Caco-2 (cell line): Measurements from ENCODE around the gene UNKL. TPM values are rescaled to one million over a fixed set of nuclear protein-coding genes. Genes with fewer than 3 reads are reported as not detected.

Experiments used
- BruUV-seq: library from RNA; stranded (reverse); fragments of 400-500 nt; replicated peaks from 2 replicates; lab custom pipeline; 2021; lab: Mats Ljungman, UMichigan
- CTCF ChIA-PET: fragments of 300-600 bp; sonication (Branson Sonifier 250); formaldehyde crosslinking; loops from one replicate; lab custom pipeline; 2022; ENCODE audit warnings: antibody characterized with exemption; lab: Charles Lee
- POLR2A ChIA-PET: fragments of 300-600 bp; sonication (Branson Sonifier 250); formaldehyde crosslinking; loops from one replicate; lab custom pipeline; 2022; ENCODE audit warnings: antibody characterized with exemption; lab: Charles Lee
- DNase-seq, 2 experiments: peaks; one replicate each; pipeline versions ENCODE4 v3.0.0 to v3.0.0-alpha.2; 2020 to 2022
- H3K27me3 ChIP-seq: replicated peaks from 2 replicates; pipeline ENCODE4 v1.6.0; 2011; ENCODE audit warnings: low read length; ENCODE audit not compliant: control insufficient read depth, insufficient read depth
- H3K36me3 ChIP-seq: 2 replicates; pipeline ENCODE4 v1.5.1; 2011; ENCODE audit warnings: low read length; ENCODE audit not compliant: control insufficient read depth, insufficient read depth
- H3K4me1 ChIP-seq: fragments of 250-450 bp; sonication (Bioruptor Pico); 2 replicates; pipeline ENCODE4 v1.5.1; 2020; ENCODE audit warnings: mild to moderate bottlenecking
- H3K4me3 ChIP-seq: 2 replicates; pipeline ENCODE4 v1.5.1; 2011; ENCODE audit warnings: low read depth, mild to moderate bottlenecking, control low read depth, low read length
- H3K9me3 ChIP-seq: fragments of 250-450 bp; sonication (Bioruptor Pico); 2 replicates; pipeline ENCODE4 v1.5.1; 2020; ENCODE audit warnings: mild to moderate bottlenecking, moderate library complexity
- H3K27ac Mint-ChIP-seq: one replicate; pipeline ENCODE4 v1.8.0; 2022; ENCODE audit warnings: mixed read lengths; ENCODE audit not compliant: unreplicated experiment
- H3K27me3 Mint-ChIP-seq: one replicate; pipeline ENCODE4 v1.8.0; 2022; ENCODE audit warnings: mixed read lengths; ENCODE audit not compliant: insufficient read depth, unreplicated experiment
- H3K36me3 Mint-ChIP-seq: one replicate; pipeline ENCODE4 v1.8.0; 2022; ENCODE audit warnings: mild to moderate bottlenecking, mixed read lengths; ENCODE audit not compliant: insufficient read depth, unreplicated experiment
- H3K4me1 Mint-ChIP-seq: one replicate; pipeline ENCODE4 v1.8.0; 2022; ENCODE audit warnings: low read depth, mixed read lengths; ENCODE audit not compliant: unreplicated experiment
- H3K4me3 Mint-ChIP-seq: one replicate; pipeline ENCODE4 v1.8.0; 2022; ENCODE audit warnings: mild to moderate bottlenecking, moderate library complexity, mixed read lengths; ENCODE audit not compliant: unreplicated experiment
- H3K9me3 Mint-ChIP-seq: one replicate; pipeline ENCODE4 v1.8.0; 2022; ENCODE audit warnings: mixed read lengths; ENCODE audit not compliant: unreplicated experiment
- intact Hi-C: fragments of 100-400 bp; cut with micrococcal nuclease; formaldehyde crosslinking; loops from one replicate; pipeline ENCODE4 v1.10.0; 2022; ENCODE audit not compliant: unreplicated experiment
- total RNA-seq: library from RNA; stranded (reverse); gene quantifications from 2 replicates; pipeline ENCODE4 v1.2.3, GENCODE V29; 2022
- TF ChIP-seq, protein P1 (sequence below), 2 experiments: fragments of 200-600 bp in 1 of 2; IDR thresholded peaks; 1 replicate in 1 of 2; 2 replicates in 1 of 2; pipeline versions ENCODE4 v1.5.1 to v1.8.0; 2011 to 2022; ENCODE audit warnings: antibody characterized with exemption in 1 of 2, control low read depth in 1 of 2, inconsistent platforms in 1 of 2, low read depth in 1 of 2, low read length in 1 of 2, mild to moderate bottlenecking in 1 of 2, moderate library complexity in 1 of 2; ENCODE audit not compliant: insufficient read depth in 1 of 2, severe bottlenecking in 1 of 2, unreplicated experiment in 1 of 2

Gene UNKL
- total RNA-seq, 1 experiment from 2014 or later: 31.2 TPM

DNA sequence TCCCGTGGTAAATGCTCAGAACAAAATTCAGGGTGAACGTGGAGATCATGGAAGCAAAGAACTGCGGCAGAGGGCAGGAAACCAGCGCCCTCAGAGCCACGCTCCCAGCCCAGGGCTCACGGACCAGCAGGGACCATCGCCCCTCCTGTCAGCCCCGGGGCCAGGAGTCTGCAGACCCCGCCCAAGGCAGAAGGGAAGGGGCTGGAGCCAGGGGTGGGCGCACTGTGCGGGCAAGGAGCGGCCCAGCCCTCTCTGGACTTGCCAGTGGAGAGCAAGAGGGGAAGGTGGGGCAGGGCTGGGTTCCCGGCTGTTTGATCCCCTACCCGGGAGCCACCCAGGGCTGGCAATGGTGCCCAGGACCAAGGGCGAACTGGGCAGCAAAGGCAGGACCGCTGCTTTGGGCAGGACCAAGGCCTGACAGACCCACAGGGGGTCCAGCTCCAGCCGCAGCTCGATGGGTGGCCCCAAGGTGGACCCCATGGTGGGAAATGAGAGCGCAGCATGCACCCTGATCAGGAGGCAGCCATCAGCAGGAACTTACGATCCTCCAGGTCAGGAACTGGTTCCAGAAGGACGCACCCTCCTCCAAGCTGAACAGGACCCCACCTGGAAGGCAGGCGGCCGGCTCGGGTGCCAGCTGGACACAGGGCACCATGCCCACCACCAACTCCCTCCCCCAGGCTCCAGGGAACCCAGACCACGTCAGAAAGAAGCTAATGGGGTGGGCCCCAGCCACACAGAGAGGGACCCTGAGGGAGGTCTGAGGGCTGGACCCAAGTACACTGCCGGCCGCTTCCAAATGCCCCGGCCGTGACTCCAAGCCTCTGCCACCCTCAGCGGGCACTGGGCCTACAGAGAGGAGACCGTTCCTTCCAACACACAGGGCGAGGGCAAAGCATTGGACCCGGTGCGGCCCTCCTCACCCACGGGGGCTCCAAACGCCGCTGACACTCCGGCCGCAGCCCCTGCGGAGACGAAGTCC is 41.0 kb upstream of the UNKL start:
- Histone ChIP-seq H3K4me1 (no peaks in the 10 kb centered on the region), H3K4me3 (no peak overlapping the region), H3K27me3 (no peaks in the 10 kb centered on the region), H3K9me3 (no peaks in the 10 kb centered on the region), H3K36me3 (peaks cover 1% of the 10 kb centered on the region; the same call in 1 of the 2 replicates)
- DNase-seq: no peak
- Mint-ChIP-seq H3K27ac (no peak overlapping the region), H3K36me3 (peaks cover 7% of the 10 kb centered on the region), H3K4me1 (no peaks in the 10 kb centered on the region), H3K9me3 (no peaks in the 10 kb centered on the region), H3K4me3 (no peak overlapping the region), H3K27me3 (no peaks in the 10 kb centered on the region)
- CTCF ChIA-PET: no interaction called here
- BruUV-seq: no TSS peak
- intact Hi-C loops: no loop called here
- TF ChIP-seq, protein P1, sequence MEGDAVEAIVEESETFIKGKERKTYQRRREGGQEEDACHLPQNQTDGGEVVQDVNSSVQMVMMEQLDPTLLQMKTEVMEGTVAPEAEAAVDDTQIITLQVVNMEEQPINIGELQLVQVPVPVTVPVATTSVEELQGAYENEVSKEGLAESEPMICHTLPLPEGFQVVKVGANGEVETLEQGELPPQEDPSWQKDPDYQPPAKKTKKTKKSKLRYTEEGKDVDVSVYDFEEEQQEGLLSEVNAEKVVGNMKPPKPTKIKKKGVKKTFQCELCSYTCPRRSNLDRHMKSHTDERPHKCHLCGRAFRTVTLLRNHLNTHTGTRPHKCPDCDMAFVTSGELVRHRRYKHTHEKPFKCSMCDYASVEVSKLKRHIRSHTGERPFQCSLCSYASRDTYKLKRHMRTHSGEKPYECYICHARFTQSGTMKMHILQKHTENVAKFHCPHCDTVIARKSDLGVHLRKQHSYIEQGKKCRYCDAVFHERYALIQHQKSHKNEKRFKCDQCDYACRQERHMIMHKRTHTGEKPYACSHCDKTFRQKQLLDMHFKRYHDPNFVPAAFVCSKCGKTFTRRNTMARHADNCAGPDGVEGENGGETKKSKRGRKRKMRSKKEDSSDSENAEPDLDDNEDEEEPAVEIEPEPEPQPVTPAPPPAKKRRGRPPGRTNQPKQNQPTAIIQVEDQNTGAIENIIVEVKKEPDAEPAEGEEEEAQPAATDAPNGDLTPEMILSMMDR (IDR thresholded peaks at IDR 0.05; ENCODE audit: insufficient read depth in 1 of 2, low read depth in 1 of 2, low read length in 1 of 2, severe bottlenecking in 1 of 2, unreplicated experiment in 1 of 2): no peak
- POLR2A ChIA-PET: no interaction called here

DNA sequence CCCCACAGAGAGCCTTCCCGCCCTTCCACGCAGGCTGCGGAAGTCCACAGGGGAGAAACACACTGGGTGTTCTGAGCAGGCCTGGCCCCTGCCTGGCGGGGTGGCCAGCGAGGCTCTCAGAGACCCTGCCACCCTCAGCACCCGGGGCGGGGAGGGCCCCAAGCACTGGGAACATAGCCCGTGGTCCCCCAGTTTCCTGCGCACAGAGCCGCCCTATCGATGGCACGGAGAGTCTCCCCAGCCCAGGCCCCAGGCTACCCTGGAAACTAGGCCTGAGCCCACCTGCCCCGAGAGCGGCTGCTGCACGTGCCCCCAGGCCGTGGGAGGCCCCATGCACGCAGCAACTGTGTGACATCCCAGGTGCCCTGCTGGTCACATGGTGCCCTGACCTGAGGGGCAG is 40.1 kb upstream of the UNKL start:
- Histone ChIP-seq H3K4me3 (no peak overlapping the region), H3K36me3 (peaks cover 1% of the 10 kb centered on the region; the same call in 1 of the 2 replicates), H3K27me3 (no peaks in the 10 kb centered on the region), H3K4me1 (no peaks in the 10 kb centered on the region), H3K9me3 (no peaks in the 10 kb centered on the region)
- TF ChIP-seq, protein P1 (IDR thresholded peaks at IDR 0.05; ENCODE audit: insufficient read depth in 1 of 2, low read depth in 1 of 2, low read length in 1 of 2, severe bottlenecking in 1 of 2, unreplicated experiment in 1 of 2): no peak
- no peaks in the 10 kb centered on the region for H3K9me3 Mint-ChIP-seq
- H3K36me3 Mint-ChIP-seq: peaks cover 5% of the 10 kb centered on the region
- DNase-seq: no peak
- no TSS peak for BruUV-seq
- ChIA-PET CTCF (no interaction called here), POLR2A (no interaction called here)
- H3K27ac Mint-ChIP-seq: no peak overlapping the region
- no peaks in the 10 kb centered on the region for H3K27me3 Mint-ChIP-seq
- no peak overlapping the region for H3K4me3 Mint-ChIP-seq
- no peaks in the 10 kb centered on the region for H3K4me1 Mint-ChIP-seq
- intact Hi-C loops: no loop called here

DNA sequence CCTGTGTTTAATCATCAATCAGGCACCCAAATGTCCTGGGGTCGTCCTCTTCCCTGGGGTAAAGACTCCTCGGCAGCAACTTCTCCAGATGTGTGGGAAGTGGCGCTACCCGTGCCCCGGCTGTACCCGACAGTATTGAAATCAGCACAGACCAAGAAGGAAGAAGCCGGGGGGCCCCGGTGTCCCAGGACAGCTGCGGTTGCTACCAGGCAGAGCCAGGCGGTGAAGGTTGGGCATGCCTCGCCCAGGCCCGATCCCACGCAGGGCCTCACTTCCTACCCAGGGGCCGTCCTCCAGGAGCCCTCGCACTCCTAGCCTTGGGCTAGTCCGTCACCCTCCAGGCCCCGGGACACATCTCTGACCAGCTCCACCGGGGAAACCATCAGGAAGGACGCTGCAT is 38.8 kb upstream of the UNKL start:
- POLR2A ChIA-PET: interaction anchor here (0.6 kb wide), 1 partner anchor 144 kb away, joined by 4 read pairs; the partner anchor contains the start of gene UBE2I
- CTCF ChIA-PET: no interaction called here
- H3K36me3 ChIP-seq: peaks cover 1% of the 10 kb centered on the region; the same call in 1 of the 2 replicates
- no peaks in the 10 kb centered on the region for H3K4me1 ChIP-seq
- H3K4me3 Mint-ChIP-seq: no peak overlapping the region
- no peaks in the 10 kb centered on the region for H3K27me3 Mint-ChIP-seq
- no peak for DNase-seq
- BruUV-seq: no TSS peak
- no peak overlapping the region for H3K4me3 ChIP-seq
- intact Hi-C loops: no loop called here
- H3K9me3 ChIP-seq: no peaks in the 10 kb centered on the region
- H3K4me1 Mint-ChIP-seq: no peaks in the 10 kb centered on the region
- H3K36me3 Mint-ChIP-seq: peaks cover 5% of the 10 kb centered on the region
- TF ChIP-seq, protein P1 (IDR thresholded peaks at IDR 0.05; ENCODE audit: insufficient read depth in 1 of 2, low read depth in 1 of 2, low read length in 1 of 2, severe bottlenecking in 1 of 2, unreplicated experiment in 1 of 2): no peak
- no peaks in the 10 kb centered on the region for H3K9me3 Mint-ChIP-seq
- H3K27ac Mint-ChIP-seq: no peak overlapping the region
- H3K27me3 ChIP-seq: no peaks in the 10 kb centered on the region
